Erythroblast (primary cell): ENCODE measurements around the gene CCDC12.

ENCODE experiments used
- DNase-seq, 2 experiments: peaks; one replicate each; lab custom pipeline; 2025; lab: John Stamatoyannopoulos, UW
- GATA1 ChIP-seq: IDR thresholded peaks from 2 replicates; pipeline ENCODE4 v1.6.1; 2011; ENCODE audit warnings: low read depth, mild to moderate bottlenecking, control low read depth, low read length, moderate library complexity
- POLR2A ChIP-seq: IDR thresholded peaks from 2 replicates; pipeline ENCODE4 v1.6.1; 2011; ENCODE audit warnings: mild to moderate bottlenecking, low read length

CCDC12 gene

DNA sequence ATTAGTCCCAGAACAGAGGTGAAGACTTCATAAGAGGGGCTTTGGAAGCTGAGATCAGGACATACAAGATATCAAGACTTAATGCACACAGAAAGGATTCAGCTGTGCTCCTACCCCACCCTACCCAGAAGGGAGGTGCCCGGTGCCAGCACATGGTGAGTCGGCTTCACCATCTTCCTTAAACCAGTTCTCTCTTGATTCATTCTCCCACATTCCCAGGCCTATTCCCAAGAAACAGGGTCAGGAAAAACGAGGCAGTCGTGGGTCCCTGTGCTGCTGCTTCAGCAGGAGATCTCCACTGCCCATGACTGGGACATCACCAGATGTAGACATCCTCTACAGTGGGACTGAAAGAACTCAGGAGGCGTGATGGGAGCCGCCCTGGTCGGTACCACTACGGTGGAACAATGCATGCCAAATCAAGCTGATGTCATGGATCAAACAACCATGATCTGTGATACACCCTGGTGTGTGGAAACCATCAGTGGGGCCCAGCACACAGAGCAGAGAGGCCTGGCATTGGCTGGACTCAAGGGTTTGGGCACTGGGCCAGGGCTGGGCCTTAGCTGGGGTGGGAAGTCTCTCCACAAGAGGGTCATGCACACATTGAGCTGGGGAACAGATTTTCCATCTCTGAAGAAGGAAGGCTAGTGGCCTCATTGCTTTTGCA is 41.9 kb downstream of the CCDC12 start:
- peak; percentile 65 to 66 for DNase-seq
- TF ChIP-seq GATA1 (no peak), POLR2A (no peak)

DNA sequence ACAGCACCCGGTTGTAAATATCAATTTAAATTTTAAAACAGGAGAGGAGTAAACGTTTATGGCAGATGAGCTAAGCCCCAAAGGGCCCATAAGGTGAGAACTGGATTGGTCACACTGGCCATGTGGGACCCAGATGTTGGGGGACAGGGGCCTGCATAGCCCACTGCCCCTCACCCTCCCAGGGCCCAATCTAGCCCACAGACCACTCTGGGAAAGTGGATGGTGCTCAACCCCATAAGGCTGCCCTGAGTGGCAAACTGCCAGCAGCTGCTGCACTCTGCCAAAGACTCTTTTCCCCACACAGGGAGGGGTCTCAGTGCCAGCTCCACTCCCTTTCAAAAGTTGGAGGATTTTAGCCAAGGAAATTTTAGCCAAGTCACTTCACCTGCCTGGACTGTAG is 42.5 kb downstream of the CCDC12 start:
- peak in 1 of 2 experiments; percentile 52 for DNase-seq
- TF ChIP-seq GATA1 (no peak), POLR2A (no peak)

DNA sequence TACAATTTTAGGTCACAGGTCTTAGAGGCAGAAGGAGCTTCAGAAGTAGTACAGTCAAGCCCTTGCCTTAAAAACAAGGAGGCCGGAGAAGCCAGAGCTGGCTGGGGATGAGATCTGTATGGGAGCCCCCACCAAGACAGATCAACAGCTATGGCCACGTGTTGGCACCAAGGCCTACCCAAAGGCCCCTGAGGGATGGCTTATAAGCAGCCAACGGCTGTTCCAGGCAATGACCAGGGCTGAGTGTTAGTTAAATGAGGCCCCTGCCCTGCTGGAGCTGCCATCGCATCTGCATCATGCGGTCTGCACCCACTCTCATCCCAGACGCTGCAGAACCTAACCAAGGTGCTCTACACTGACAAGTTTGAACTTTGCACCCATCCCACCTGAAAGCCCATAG is 43.3 kb downstream of the CCDC12 start:
- DNase-seq = no peak
- no peak for TF ChIP-seq POLR2A
- TF ChIP-seq GATA1 = no peak

DNA sequence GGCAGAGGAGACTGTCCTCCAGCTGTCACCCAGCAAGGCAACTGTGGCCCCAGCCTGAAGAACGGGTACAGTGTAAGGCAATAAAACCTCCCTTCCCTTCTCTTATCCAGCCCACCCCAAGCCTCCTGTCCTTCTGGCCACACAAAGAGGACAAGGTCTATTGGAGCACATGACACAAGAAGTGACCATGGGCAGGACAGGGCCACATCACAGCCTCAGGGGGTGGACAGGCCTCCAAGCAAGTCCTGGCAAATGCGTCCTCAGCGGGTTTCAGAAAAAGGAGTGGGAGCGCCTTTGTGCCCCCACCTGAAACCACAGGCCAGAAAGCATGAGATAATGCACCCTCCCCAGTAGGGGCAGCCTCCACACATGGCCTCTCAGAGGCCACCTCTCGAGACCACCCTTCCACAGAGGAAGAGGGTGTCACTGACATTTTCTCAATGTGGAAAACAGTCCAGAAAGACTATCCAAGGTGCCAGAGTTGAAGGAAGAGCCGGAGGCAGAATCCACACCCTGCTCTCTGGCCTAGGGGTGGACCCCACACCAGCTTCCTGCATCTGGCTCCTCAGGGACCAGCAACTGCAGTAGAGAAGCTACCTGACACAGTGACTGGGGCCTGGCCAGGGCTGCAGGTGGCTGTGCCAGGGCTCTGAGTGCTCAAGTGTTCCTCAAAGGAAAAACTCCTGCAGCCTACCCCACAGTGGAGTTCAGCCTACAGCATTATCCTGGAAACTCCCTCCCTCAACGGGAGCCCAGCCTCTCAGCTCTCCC is 43.9 kb downstream of the CCDC12 start:
- TF ChIP-seq POLR2A (no peak), GATA1 (no peak)
- no peak for DNase-seq

DNA sequence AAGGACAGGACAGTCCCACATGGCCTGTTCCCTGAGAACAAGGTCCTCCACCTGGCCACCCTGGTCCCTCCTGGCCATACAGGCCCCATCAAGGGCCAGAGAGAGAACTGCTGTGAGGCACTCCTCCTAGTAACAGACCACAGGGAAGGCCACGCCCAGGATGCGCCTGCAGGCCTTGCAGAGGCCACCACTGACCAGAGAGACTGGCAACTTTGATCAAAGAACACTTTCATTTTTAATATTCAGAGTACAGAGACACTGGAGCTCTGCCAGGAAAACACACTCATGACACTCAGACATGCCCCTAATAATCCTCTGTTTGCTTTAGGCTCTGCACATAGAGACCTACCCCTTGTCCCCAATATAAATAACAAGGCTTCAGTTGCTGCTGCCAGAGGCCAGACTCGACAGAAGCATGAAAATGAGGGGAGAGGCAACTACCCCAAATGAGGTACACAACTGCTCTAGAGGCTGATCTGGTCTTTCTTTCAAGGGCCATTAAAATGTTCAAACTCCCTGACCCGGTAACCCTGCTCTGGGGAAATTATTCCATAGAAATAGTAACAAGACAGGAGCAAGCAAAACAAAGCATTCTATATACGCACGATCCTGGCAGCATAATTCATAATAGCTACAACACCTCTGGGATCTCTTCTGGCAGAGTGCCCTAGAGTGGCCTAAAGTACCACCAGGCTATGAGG is 44.8 kb downstream of the CCDC12 start:
- peak; percentile 43 to 53 for DNase-seq
- TF ChIP-seq GATA1 (no peak), POLR2A (no peak)

DNA sequence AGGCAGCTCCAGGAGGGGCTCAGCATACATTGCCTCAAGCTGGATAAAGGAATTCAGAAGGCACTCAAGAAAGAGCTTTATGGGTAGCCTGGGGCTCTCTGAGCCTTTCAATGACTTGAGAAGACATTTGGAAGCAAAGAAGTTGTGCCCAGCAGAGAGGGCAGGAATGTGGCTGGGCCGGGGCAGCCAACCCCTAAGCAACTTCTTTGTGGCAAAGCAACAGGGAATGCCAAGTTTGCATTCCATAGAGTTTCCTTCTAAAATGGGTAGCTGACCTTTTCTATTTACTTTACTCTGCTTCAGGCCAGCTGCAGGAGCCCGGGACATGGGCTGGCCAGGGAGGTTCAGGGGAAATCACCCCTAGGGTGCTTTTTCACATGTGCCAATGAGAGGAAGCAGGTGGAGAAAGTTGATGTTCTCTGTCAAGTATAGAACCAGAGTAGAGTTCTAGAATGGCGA is 45.6 kb downstream of the CCDC12 start:
- TF ChIP-seq POLR2A (no peak), GATA1 (no peak)
- no peak for DNase-seq

DNA sequence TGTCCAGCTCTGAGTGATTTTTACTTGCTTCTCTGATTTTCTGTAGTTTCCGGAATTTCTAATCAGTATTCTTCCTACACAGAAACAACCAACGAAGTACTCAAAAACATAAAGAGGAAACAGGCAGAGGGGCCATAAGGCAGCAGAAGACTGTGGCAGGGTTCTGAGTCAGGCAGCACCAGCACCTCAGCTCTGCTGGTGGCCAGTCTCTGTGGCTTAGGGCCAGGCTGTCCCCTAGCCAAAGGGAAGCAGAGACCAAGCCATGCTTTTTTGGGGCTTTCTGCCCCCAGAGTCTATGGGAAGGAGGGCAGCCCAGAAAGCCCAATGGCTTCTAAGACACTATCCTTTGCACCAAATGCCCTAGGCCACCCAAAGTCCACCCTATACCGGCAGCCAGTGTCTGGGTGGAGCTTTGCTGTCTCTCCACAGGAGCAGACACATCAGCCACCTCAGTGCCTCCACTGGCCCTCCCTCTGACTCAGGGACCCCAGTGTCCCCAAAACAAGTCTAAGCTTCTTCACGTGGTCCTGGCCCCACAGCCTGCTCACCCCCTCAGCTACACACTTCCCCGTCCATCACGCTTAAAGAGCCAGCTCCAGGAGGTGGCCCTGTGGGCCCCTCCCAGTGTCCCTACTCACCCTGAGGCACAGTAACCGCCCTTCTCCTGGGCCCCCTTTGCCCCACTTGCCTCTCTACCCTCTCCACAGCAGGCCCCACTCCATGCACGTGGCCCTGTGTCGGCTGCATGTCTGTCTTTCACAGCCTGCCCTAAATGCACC is 46.2 kb downstream of the CCDC12 start:
- TF ChIP-seq GATA1 (no peak), POLR2A (no peak)
- DNase-seq = no peak

DNA sequence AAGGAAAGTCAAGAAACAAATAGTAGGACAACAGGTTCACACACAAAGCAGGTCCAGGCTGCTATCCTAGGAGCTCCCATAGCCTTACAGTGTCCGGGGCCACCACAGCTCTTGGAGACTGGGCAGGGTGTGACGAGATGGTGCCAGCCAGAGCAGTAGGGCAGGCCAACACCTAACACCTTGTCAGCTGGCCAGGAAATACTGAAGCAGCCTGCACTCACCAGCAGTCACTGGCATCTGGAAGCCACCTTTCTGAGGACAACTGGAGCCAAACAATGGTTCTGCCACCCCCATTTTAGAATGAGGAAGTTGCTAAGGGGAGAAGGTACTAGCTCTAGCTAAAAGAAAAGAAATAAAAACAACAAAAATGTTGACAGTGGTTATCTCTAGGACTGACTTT is 47.2 kb downstream of the CCDC12 start:
- TF ChIP-seq GATA1 (no peak), POLR2A (no peak)
- DNase-seq = no peak

DNA sequence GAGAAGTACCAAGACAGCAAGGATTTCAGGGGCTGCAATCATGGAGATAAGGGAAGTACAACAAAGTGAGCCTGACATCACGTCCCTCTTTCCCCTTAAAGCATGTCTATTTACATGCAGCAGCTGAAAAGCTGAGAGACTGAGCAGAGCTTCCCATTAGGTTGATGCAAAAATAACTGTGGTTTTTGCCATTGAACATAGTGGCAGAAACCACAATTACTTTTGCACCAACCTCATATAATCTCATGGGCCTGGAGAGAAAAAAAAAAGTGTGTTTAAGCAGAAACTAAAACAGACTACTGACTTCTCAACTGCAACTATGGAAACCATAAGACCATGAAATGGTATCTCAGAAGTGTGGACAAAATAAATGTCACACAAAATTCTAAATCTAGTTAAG is 48.3 kb downstream of the CCDC12 start:
- no peak for DNase-seq
- TF ChIP-seq POLR2A (no peak), GATA1 (no peak)

DNA sequence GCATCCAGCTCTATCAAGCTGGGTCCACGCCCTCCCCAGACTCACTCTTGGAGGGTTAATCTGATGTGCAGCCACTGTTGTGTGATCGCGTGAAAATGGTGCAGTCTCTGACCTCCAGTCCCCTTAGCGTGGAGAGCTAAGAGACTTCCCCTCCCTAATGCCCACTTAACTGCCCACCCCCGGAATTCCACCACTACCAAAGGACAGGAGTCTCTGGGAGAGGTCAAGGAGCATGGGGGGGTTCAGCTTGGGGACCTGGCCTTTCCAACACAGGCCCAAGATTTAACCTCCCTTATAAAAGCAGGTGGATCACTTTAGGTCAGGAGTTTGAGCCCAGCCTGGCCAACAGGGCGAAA is 48.8 kb downstream of the CCDC12 start:
- no peak for DNase-seq
- TF ChIP-seq POLR2A (no peak), GATA1 (no peak)

DNA sequence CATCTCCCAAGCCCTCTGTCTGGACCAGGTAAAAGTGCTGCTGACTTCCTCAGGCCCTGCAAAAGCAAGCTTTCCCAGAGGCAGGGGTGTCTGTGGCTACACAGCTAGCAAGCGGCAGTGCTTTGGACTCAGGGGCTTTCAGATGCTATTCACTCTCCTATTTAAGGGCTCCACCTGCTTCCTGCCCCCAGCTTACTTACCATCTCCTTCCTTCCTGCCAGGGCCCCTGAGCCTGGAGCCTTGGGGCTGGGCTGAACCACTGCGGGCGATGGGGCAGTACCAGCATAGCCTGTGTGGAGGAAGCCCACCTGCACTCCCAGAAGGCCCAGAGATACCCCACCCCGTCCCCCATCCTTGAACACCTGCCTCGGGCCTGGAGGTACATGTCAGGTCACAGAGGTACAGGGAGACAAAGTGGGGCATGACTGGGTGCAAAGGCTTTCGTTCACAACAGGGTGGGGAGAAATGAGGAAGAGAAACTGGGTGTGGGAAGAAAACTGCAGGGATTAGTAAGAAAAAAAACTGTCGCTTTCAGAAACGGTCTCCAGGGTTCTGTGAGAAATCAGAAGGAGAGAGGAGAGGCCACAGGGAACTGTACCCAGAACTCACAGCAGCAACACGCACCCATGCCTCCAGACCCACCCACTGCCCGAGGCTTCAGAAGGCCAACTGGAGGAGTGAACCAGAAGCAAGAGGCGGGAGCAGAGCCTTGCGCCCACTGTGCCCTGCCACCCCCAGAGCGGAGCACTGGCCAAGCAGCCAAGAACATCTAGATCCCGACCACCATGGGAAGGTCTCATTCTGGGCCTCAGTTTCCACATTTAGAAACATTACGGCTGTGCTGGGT is 49.5 kb downstream of the CCDC12 start:
- TF ChIP-seq GATA1 = no peak
- TF ChIP-seq POLR2A = no peak
- DNase-seq = no peak

DNA sequence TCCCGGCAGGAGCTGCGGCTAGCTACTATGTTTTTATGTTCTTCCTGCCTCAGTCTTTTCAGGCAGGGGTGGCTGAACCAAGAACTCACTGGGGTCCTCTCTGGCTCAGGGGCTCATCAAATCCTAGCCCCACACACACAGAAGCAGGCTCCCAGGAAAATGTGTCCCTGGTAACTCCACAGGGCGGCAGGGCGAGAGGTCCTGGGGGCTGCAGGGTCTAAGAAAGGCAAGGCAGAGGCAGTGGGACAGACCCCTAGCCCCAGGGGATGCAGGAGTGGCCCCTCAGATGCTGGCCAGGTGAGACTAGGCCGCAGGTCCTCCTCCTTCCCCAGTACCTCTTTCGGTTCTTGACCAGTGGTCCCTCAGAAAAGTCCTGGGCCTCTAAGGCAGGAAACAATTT is 50.1 kb downstream of the CCDC12 start:
- TF ChIP-seq GATA1 (no peak), POLR2A (no peak)
- DNase-seq = no peak

DNA sequence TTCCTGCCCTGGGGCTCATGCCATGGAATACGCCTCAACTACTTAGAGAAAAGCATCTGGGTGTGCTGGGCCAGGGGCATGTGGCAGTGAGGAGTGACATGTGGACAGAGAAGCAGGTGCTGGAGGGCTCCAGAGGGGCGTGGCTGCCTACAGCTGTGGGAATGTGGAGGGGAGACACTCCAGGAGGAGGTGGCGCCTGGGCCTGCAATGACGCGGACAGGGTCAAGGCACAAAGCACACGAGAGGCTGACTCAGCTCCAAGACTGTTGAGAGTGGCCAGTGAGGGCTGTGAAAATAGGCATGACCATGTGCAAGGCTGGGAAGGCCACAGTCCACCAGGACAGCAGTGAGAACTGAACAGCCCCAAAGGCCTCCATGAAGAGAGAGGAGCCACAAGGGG is 50.5 kb downstream of the CCDC12 start:
- TF ChIP-seq POLR2A (no peak), GATA1 (no peak)
- DNase-seq = no peak
